Heart left ventricle (tissue), 16 donors: ENCODE data around the gene RAB30. TPM values are rescaled to one million over a fixed set of nuclear protein-coding genes. Genes with fewer than 3 reads are reported as not detected.
A peak's percentile ranks its signal among the peaks of the same experiment; 100 is the strongest.

Experiments
- ATAC-seq, 4 donors: fragments of 200-7000 bp; cut with Tn5 transposase; one replicate each; pipeline ENCODE4 v1.9.1; 2020 to 2022; ENCODE audit warnings: moderate library complexity in 4 of 4, mild to moderate bottlenecking in 3 of 4, moderate number of reproducible peaks in 1 of 4
- DNase-seq, 5 donors: peaks; one replicate each; pipeline ENCODE4 v3.0.0-alpha.2; 2020
- H3K27ac ChIP-seq, 12 donors: fragments of 200-600 bp; sonication (generic) in 4 of 12; one replicate each; pipeline versions ENCODE4 v1.5.0 to v1.8.0; 2016 to 2022; ENCODE audit warnings: mild to moderate bottlenecking in 2 of 12
- H3K27me3 ChIP-seq, 9 donors: fragments of 200-600 bp; sonication (generic) in 2 of 9; one replicate each; pipeline versions ENCODE4 v1.5.1 to v1.8.0; 2016 to 2022; ENCODE audit warnings: mild to moderate bottlenecking in 3 of 9
- H3K36me3 ChIP-seq, 9 donors: fragments of 200-600 bp; sonication (generic) in 2 of 9; one replicate each; pipeline versions ENCODE4 v1.5.0 to v1.8.0; 2018 to 2022; ENCODE audit warnings: mild to moderate bottlenecking in 2 of 9
- H3K4me1 ChIP-seq, 12 donors: fragments of 200-600 bp; sonication (generic) in 4 of 12; one replicate each; pipeline versions ENCODE4 v1.5.0 to v1.8.0; 2016 to 2022; ENCODE audit warnings: mild to moderate bottlenecking in 3 of 12
- H3K4me3 ChIP-seq, 12 donors: fragments of 200-600 bp; sonication (generic) in 4 of 12; one replicate each; pipeline versions ENCODE4 v1.5.0 to v1.8.0; 2017 to 2022; ENCODE audit warnings: mild to moderate bottlenecking in 9 of 12, moderate library complexity in 4 of 12
- H3K9me3 ChIP-seq, 12 donors: fragments of 200-600 bp; sonication (generic) in 4 of 12; one replicate each; pipeline versions ENCODE4 v1.5.0 to v1.8.0; 2016 to 2022; ENCODE audit warnings: mild to moderate bottlenecking in 1 of 12
- CTCF ChIP-seq, 12 donors: fragments of 200-600 bp; sonication (generic) in 4 of 12; IDR thresholded peaks; one replicate each; pipeline versions ENCODE4 v1.5.0 to v1.8.0; 2018 to 2022; ENCODE audit warnings: antibody characterized with exemption in 12 of 12, mild to moderate bottlenecking in 5 of 12
- POLR2A ChIP-seq, 2 donors: fragments of 450-650 bp; IDR thresholded peaks; one replicate each; pipeline ENCODE4 v1.6.1; 2017; ENCODE audit warnings: antibody characterized with exemption in 2 of 2, mild to moderate bottlenecking in 2 of 2, moderate library complexity in 2 of 2
- WGBS, 4 donors: extraction: QIAGEN DNeasy Blood & Tissue Kit in 2 of 4; methylation state at CpG; one replicate each; pipeline versions ENCODE4 v1.1.5 to v1.1.7; 2013 to 2018; 5-methylcytosine and 5-hydroxymethylcytosine counted together
- intact Hi-C, 10 donors: fragments of 100-400 bp; cut with DNase I; formaldehyde crosslinking; loops; one replicate each; pipeline versions ENCODE4 v1.11.1 to v1.14.2; 2022
- long read RNA-seq, 3 donors: library from polyadenylated mRNA; unstranded; transcript quantifications; one replicate each; pipeline ENCODE4 v2.0.0, GENCODE V29; 2020 to 2021
- polyA plus RNA-seq, 2 donors: library from polyadenylated mRNA; stranded (reverse); fragments of 200-250 nt; gene quantifications; one replicate each; pipeline ENCODE4 v1.2.3, GENCODE V29; 2013
- total RNA-seq, 9 donors: library from RNA; depleted of rRNA in 2 of 9; stranded (reverse); fragments of >200 nt in 2 of 9; fragmentation: NEBNext Ultra II Directional in 3 of 9; extraction: Animal tissue kit (Norgen Biotek cat#: 25700) in 3 of 9; gene quantifications; one replicate each; pipeline versions ENCODE4 v1.1.0 to v1.2.4, GENCODE V29; 2016 to 2023
- donor health status: ischemic (EF 13 %, LVEDD 7.1; RV severe dilation, severe dysfunction).
- donor health status: healthy with polysubstance abuse.
- donor health status: DM: no; HTN: yes; CAD: no.
- donor health status: DM: no; HTN: no; CAD: no.
- donor health status: ischemic (EF 25% LVEDD 6.9; RV normal size, moderate dysfunction).
- donor health status: ischemic (EF 25% LVEDD 5.7; RV mildly dilated, moderate dysfunction).
- donor health status: healthy.
- donor health status: DM: yes; HTN: yes; CAD: no.
- donor health status: ischemic (EF 35%, LVEDD 5.7; RV mildly dilated, moderate dysfunction).
- donor health status: nonischemic (EF 11% LVEDD 7.7; RV severe dilation, severe dysfunction).
- donor health status: DM: yes; HTN: yes; CAD: no.
- donor health status: PGD.
- donor health status: ischemic (EF 29% LVEDD 5.4; RV normal size, mild dysfunction).
- donor health status: nonischemic (EF 23%, LVEDD 6.1; RV moderate dilation, normal function).

Gene RAB30
- total RNA-seq (10 to 100 TPM; 13.8 to 28.4 (median 23.4) TPM), polyA plus RNA-seq (1 to 10 TPM; 4.4 to 6.8 TPM)
- long read RNA-seq, donor 1, partial matches to known transcripts, result 1 of 17 reads
- long read RNA-seq, donor 1, other reads (novel, unspliced or antisense), result 9 of 17 reads
- long read RNA-seq, donor 2, full-length matches to known transcripts, result 20 of 31 reads
- long read RNA-seq, donor 2, partial matches to known transcripts, result 0 of 31 reads
- long read RNA-seq, donor 2, other reads (novel, unspliced or antisense), result 11 of 31 reads
- long read RNA-seq, donor 3, transcript RAB30-205 (5 exons, 792 nt), result major isoform, 5 of 7 reads
- long read RNA-seq, donor 3, partial matches to known transcripts, result 0 of 7 reads
- long read RNA-seq, donor 3, other reads (novel, unspliced or antisense), result 2 of 7 reads

GRCh38 chr11:83071567-83072349 is at the start of gene RAB30:
RAB30 (minus strand) TSS chr11:83071897; CDS start chr11:82997316, 74,581 bp downstream.
- peak; percentile 98 to 99 (median 99) for ATAC-seq

DNA sequence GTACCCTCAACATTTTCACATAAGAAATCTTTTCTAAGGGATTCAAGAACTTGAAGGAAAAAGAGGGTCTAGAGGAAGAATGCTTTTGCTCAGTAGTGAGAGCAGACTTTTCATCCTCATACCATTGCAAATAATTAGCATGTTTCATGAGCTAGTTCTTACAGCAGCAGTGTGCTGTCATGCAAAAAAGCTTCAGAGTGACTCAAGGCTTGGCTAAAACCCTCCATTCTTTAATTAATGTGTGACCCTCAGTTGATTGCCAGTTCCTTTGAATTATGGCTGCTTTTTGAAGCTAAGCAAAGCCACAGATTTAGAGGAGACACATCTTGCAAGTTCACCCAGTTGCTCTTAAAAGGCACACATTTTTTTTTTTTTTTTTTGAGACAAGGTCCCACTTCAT is 48.6 kb upstream of the RAB30 start:
- Histone ChIP-seq H3K4me3 (no peak overlapping the region), H3K36me3 (no peaks in the 10 kb centered on the region), H3K27ac (no peak overlapping the region), H3K9me3 (no peaks in the 10 kb centered on the region), H3K27me3 (no peaks in the 10 kb centered on the region), H3K4me1 (peaks cover 0 to 15% (median 0%) of the 10 kb centered on the region in 12 donors)
- DNase-seq (no peak), ATAC-seq (no peak)
- intact Hi-C loops, result no loop called here
- TF ChIP-seq CTCF (IDR thresholded peaks at IDR 0.05) (no peak), POLR2A (IDR thresholded peaks at IDR 0.05) (no peak)

More at GRCh38 chr11:83071567-83072349, at the start of gene RAB30:
- H3K36me3 ChIP-seq, result peaks cover 0 to 27% (median 16%) of the 10 kb centered on the region in 9 donors
- no peak for TF ChIP-seq CTCF (IDR thresholded peaks at IDR 0.05)
- TF ChIP-seq POLR2A (IDR thresholded peaks at IDR 0.05), result peak; percentile 51 to 88
- H3K4me3 ChIP-seq, result peak within 1 kb of the TSS; percentile 56 to 95 (median 84)
- H3K27ac ChIP-seq, result peak within 1 kb of the TSS; percentile 63 to 95 (median 93)
- 0% methylated on average over 26 to 35 of the region's 35 CpGs for WGBS, 4 donors
- peaks cover 12 to 64% (median 39%) of the 10 kb centered on the region in 12 donors for H3K4me1 ChIP-seq
- peak; percentile 93 to 99 (median 98) for DNase-seq
- no peaks in the 10 kb centered on the region for H3K9me3 ChIP-seq
- intact Hi-C loops, result loop anchor here (1.0 to 10.0 kb wide), 17 partner anchors 33 to 216 kb away; partner anchors contain the start of genes PCF11 (in 9 of the 10), DDIAS (in 3 of the 10), PRCP (in 3 of the 10) and ANKRD42 (in 2 of the 10)
- no peaks in the 10 kb centered on the region for H3K27me3 ChIP-seq

GRCh38 chr11:83119216-83119615 is 47.5 kb upstream of the RAB30 start:
- ATAC-seq (no peak), DNase-seq (no peak)
- WGBS, 4 donors, result 77 to 84% (median 81%) methylated on average over 3 of the region's 3 CpGs
- intact Hi-C loops, result loop anchor here in 1 of 10 donors (5.0 kb wide), 1 partner anchor 38 kb away; the partner anchor contains the start of gene PCF11
- Histone ChIP-seq H3K9me3 (no peaks in the 10 kb centered on the region), H3K27ac (no peak overlapping the region), H3K36me3 (no peaks in the 10 kb centered on the region), H3K4me1 (peaks cover 0 to 15% (median 0%) of the 10 kb centered on the region in 12 donors), H3K4me3 (no peak overlapping the region), H3K27me3 (no peaks in the 10 kb centered on the region)
- TF ChIP-seq POLR2A (IDR thresholded peaks at IDR 0.05) (no peak), CTCF (IDR thresholded peaks at IDR 0.05) (no peak)

DNA sequence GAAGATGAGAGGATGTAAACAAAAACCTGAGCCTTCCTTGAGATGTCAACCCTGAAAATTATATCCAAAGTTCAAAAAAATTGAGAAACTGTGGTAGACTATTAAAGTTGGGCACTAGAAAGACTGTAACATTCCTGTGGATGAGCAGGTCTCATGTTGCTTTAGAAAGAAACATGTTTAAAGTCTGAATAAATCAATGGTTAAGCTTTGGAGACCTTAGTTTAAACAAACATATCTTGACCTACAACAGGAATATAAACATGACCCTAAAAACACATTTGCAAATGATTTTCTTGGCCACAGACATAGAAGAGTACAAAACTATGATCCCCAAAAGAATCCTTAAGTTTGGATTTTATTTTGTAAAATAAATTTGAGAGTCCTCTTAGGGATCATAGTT is 47.1 kb upstream of the RAB30 start:
- H3K27me3 ChIP-seq, result no peaks in the 10 kb centered on the region
- H3K4me1 ChIP-seq, result peaks cover 0 to 15% (median 0%) of the 10 kb centered on the region in 12 donors
- no peaks in the 10 kb centered on the region for H3K36me3 ChIP-seq
- TF ChIP-seq CTCF (IDR thresholded peaks at IDR 0.05) (no peak), POLR2A (IDR thresholded peaks at IDR 0.05) (no peak)
- no peak overlapping the region for H3K27ac ChIP-seq
- no peak for DNase-seq
- no peaks in the 10 kb centered on the region for H3K9me3 ChIP-seq
- intact Hi-C loops, result loop anchor here in 1 of 10 donors (5.0 kb wide), 1 partner anchor 38 kb away; the partner anchor contains the start of gene PCF11
- no peak overlapping the region for H3K4me3 ChIP-seq
- no peak for ATAC-seq
